Measurements from ENCODE around the gene MYO1E. TPM values are rescaled to one million over a fixed set of nuclear protein-coding genes. Genes with fewer than 3 reads are reported as not detected.
"Not testable (repeated sequence)": the region's sequence is repeated elsewhere in the genome, so short reads cannot be mapped to it uniquely, and the experiment has no call there.

MYO1E gene
- total and polyA plus RNA-seq, 7 donors, result 20.6 to 92.2 (median 32.1) TPM

GRCh38 chr15:59148153-59148833 lies 224.4 kb downstream of the MYO1E start:
- intact Hi-C loops (cut with DNase I), result no loop called here
- no peak for DNase-seq
- H3K36me3 ChIP-seq, result peaks cover 7 to 52% (median 16%) of the 10 kb centered on the region in 4 donors

GRCh38 chr15:59147666-59148065 lies 225.0 kb downstream of the MYO1E start:
- H3K4me3 ChIP-seq, result no peak overlapping the region
- peaks cover 0 to 23% (median 14%) of the 10 kb centered on the region in 4 donors for H3K4me1 ChIP-seq
- no peak for DNase-seq
- no peaks in the 10 kb centered on the region for H3K9me3 ChIP-seq
- no peak for TF ChIP-seq POLR2A (IDR thresholded peaks at IDR 0.05)
- no peak for TF ChIP-seq EP300 (IDR thresholded peaks at IDR 0.05)
- TF ChIP-seq CTCF (IDR thresholded peaks at IDR 0.05), result no peak
- TF ChIP-seq POLR2AphosphoS5 (IDR thresholded peaks at IDR 0.05), result no peak
- intact Hi-C loops (cut with DNase I), result no loop called here
- no peaks in the 10 kb centered on the region for H3K27me3 ChIP-seq
- no peak overlapping the region for H3K27ac ChIP-seq
- 85 to 96% methylated on average over 5 of the region's 5 CpGs for WGBS, 2 donors
- H3K36me3 ChIP-seq, result peaks cover 1 to 45% (median 11%) of the 10 kb centered on the region in 4 donors

More at GRCh38 chr15:59148153-59148833, 224.4 kb downstream of the MYO1E start:
- TF ChIP-seq EP300 (IDR thresholded peaks at IDR 0.05) (no peak), POLR2A (IDR thresholded peaks at IDR 0.05) (no peak), CTCF (IDR thresholded peaks at IDR 0.05) (no peak), POLR2AphosphoS5 (IDR thresholded peaks at IDR 0.05) (no peak)
- H3K4me1 ChIP-seq, result peaks cover 0 to 23% (median 14%) of the 10 kb centered on the region in 4 donors
- no peak overlapping the region for H3K4me3 ChIP-seq
- WGBS, 2 donors, result 76 to 89% methylated on average over 2 of the region's 2 CpGs
- no peaks in the 10 kb centered on the region for H3K27me3 ChIP-seq
- no peak overlapping the region for H3K27ac ChIP-seq
- no peaks in the 10 kb centered on the region for H3K9me3 ChIP-seq

- H3K9me3 ChIP-seq; intact Hi-C loops (cut with DNase I); H3K4me3 ChIP-seq; H3K27ac ChIP-seq; DNase-seq; H3K27me3 ChIP-seq: not testable (repeated sequence)
- Histone ChIP-seq H3K36me3 (peaks cover 0 to 20% (median 0%) of the 10 kb centered on the region in 4 donors), H3K4me1 (peaks cover 0 to 13% (median 9%) of the 10 kb centered on the region in 4 donors)
- 92% methylated on average over 10 of the region's 10 CpGs for WGBS, 2 donors
Observed at GRCh38 chr15:59144594-59144993, 228.1 kb downstream of the MYO1E start.

- DNase-seq, result no peak
- peaks cover 0 to 21% (median 0%) of the 10 kb centered on the region in 4 donors for H3K36me3 ChIP-seq
- H3K27me3 ChIP-seq, result no peaks in the 10 kb centered on the region
- TF ChIP-seq POLR2A (IDR thresholded peaks at IDR 0.05), result no peak
- TF ChIP-seq CTCF (IDR thresholded peaks at IDR 0.05), result no peak
- TF ChIP-seq POLR2AphosphoS5 (IDR thresholded peaks at IDR 0.05), result no peak
- TF ChIP-seq EP300 (IDR thresholded peaks at IDR 0.05), result no peak
- WGBS, 2 donors, result 94 to 95% methylated on average over 5 of the region's 5 CpGs
- intact Hi-C loops (cut with DNase I), result no loop called here
- H3K27ac ChIP-seq, result no peak overlapping the region
- H3K4me3 ChIP-seq, result no peak overlapping the region
- peaks cover 0 to 8% (median 5%) of the 10 kb centered on the region in 4 donors for H3K4me1 ChIP-seq
- H3K9me3 ChIP-seq, result no peaks in the 10 kb centered on the region
Observed at GRCh38 chr15:59143281-59143680, 229.4 kb downstream of the MYO1E start.

- WGBS, 2 donors, result 72 to 83% methylated on average over 9 of the region's 9 CpGs
- no peak overlapping the region for H3K4me3 ChIP-seq
- DNase-seq, result no peak
- H3K27me3 ChIP-seq, result no peaks in the 10 kb centered on the region
- peaks cover 2 to 42% (median 16%) of the 10 kb centered on the region in 4 donors for H3K36me3 ChIP-seq
- intact Hi-C loops (cut with DNase I), result no loop called here
- no peak for TF ChIP-seq EP300 (IDR thresholded peaks at IDR 0.05)
- TF ChIP-seq POLR2A (IDR thresholded peaks at IDR 0.05), result no peak
- no peak for TF ChIP-seq POLR2AphosphoS5 (IDR thresholded peaks at IDR 0.05)
- no peak overlapping the region for H3K27ac ChIP-seq
- H3K4me1 ChIP-seq, result no peaks in the 10 kb centered on the region
- no peaks in the 10 kb centered on the region for H3K9me3 ChIP-seq
Observed at GRCh38 chr15:59140422-59141226, 232.0 kb downstream of the MYO1E start.

Measured in sigmoid colon (tissue), 7 donors.